Measurements from ENCODE around the gene ATG7.

Gene ATG7

GRCh38 chr3:11559816-11560633 is 287.8 kb downstream of the ATG7 start:
- ChIA-PET POLR2A (no interaction called here), CTCF (no interaction called here)
- no peak for TF ChIP-seq CTCF (IDR thresholded peaks at IDR 0.05; ENCODE audit: control extremely low read depth, extremely low read depth, low read depth, missing control alignments)

GRCh38 chr3:11560746-11561145 is 288.5 kb downstream of the ATG7 start:
- TF ChIP-seq CTCF (IDR thresholded peaks at IDR 0.05; ENCODE audit: control extremely low read depth, extremely low read depth, low read depth, missing control alignments): no peak
- ChIA-PET POLR2A (no interaction called here), CTCF (no interaction called here)
- DNase-seq (ENCODE audit: extremely low spot score): no peak

More at GRCh38 chr3:11559816-11560633, 287.8 kb downstream of the ATG7 start:
- DNase-seq (ENCODE audit: extremely low spot score): no peak

- no peak for TF ChIP-seq CTCF (IDR thresholded peaks at IDR 0.05; ENCODE audit: control extremely low read depth, extremely low read depth, low read depth, missing control alignments)
- no peak for DNase-seq (ENCODE audit: extremely low spot score)
- CTCF ChIA-PET: interaction anchor here (0.9 to 1.9 kb wide), 2 partner anchors 13 to 44 kb away, joined by 3 to 6 read pairs; no protein-coding TSS in a partner anchor
- POLR2A ChIA-PET: no interaction called here
Observed at GRCh38 chr3:11562277-11562881, 290.2 kb downstream of the ATG7 start.

GRCh38 chr3:11563159-11563864 is 291.1 kb downstream of the ATG7 start:
- CTCF ChIA-PET: interaction anchor here (0.9 to 1.9 kb wide), 2 partner anchors 12 to 45 kb away, joined by 3 to 6 read pairs; no protein-coding TSS in a partner anchor
- DNase-seq (ENCODE audit: extremely low spot score): no peak
- POLR2A ChIA-PET: interaction anchor here (0.5 kb wide), 1 partner anchor 1677 kb away, joined by 3 read pairs; no protein-coding TSS in a partner anchor
- TF ChIP-seq CTCF (IDR thresholded peaks at IDR 0.05; ENCODE audit: control extremely low read depth, extremely low read depth, low read depth, missing control alignments): no peak

GRCh38 chr3:11563865-11564185 is 291.6 kb downstream of the ATG7 start:
- ChIA-PET CTCF (interaction anchor here (1.9 kb wide), 1 partner anchor 12 kb away, joined by 6 read pairs; no protein-coding TSS in a partner anchor), POLR2A (no interaction called here)

More at GRCh38 chr3:11563865-11564185, 291.6 kb downstream of the ATG7 start:
- no peak for DNase-seq (ENCODE audit: extremely low spot score)
- no peak for TF ChIP-seq CTCF (IDR thresholded peaks at IDR 0.05; ENCODE audit: control extremely low read depth, extremely low read depth, low read depth, missing control alignments)

All from GM10248 (cell line).